ENCODE data around the gene C3orf22.
A peak's percentile ranks its signal among the peaks of the same experiment; 100 is the strongest.

Gene C3orf22

DNA sequence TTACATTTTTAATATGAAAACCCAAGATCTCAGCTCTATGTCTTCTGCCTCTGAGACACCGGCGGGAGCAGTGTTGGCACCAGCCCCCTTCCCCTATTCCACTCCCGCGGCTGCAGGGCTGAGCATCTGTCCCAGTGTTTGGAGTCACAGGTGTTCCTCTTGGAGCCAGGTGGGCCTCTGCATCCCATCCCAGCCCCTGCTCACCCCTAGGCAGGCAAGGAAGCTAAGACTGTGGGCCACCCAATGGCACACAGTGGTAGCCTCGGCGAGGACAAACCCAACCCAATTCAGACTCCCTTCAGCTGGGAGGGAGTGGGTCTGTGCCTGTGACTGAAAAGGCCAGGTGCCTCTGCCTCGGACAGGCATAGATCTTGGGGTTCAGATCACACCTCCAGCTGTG, 31.7 kb downstream of the C3orf22 start:
- no peak for DNase-seq

DNA sequence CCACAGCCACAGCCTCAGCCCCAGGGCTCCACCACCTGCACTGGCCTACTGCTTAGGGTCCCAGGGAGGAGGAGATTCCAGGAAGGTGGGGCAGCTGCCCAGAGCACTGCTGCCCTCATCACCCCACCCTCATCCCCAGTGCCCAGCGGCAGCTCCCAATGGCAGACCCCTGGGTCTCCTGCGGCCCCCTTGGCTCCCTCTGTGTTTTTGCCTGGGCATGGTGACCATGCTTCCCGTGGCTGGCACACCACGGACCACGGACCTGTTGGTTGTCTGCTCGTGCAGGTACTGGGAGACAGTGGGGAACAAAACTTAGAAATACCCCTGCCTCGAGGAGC, 32.1 kb downstream of the C3orf22 start:
- DNase-seq = no peak

DNA sequence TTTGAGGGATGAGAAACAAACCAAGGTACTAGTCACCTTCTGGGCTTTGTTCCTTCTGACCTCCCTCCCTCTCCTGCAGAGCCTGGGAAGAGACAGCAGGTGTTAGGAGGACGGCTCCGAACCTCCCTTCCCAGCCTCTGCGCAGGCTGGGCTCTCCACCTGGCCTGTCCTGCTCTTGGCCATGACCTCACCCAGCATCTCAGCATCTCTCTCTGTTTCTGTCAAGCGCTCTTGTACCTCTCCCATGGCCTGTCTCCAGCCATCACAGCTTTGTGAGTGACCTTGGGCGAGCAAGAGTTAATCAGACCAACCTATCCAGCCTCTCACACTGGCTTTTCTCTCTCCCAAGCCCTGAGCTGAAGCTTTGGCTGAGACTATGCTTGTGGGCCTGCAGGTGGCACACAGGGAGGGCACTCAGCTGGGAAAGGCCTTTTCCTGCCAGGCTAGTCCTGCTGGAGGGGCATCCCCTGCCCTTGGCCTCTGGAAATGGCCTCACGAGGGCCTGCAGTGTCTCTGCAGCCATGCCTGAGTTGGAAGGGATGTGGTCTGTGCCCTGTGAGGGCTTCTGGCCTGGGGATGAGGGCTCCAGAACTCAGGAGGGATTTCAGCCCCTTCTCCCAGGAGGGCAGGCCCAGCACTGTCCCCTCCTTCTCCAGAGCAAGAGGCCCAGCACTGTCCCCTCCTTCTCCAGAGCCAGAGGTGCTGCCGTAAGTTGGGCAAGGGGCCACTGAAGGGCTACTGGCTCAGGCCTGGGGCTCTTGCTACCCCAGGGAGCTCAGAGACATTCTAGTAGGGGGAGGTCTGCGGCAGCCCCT, 32.7 kb downstream of the C3orf22 start:
- no peak for DNase-seq

DNA sequence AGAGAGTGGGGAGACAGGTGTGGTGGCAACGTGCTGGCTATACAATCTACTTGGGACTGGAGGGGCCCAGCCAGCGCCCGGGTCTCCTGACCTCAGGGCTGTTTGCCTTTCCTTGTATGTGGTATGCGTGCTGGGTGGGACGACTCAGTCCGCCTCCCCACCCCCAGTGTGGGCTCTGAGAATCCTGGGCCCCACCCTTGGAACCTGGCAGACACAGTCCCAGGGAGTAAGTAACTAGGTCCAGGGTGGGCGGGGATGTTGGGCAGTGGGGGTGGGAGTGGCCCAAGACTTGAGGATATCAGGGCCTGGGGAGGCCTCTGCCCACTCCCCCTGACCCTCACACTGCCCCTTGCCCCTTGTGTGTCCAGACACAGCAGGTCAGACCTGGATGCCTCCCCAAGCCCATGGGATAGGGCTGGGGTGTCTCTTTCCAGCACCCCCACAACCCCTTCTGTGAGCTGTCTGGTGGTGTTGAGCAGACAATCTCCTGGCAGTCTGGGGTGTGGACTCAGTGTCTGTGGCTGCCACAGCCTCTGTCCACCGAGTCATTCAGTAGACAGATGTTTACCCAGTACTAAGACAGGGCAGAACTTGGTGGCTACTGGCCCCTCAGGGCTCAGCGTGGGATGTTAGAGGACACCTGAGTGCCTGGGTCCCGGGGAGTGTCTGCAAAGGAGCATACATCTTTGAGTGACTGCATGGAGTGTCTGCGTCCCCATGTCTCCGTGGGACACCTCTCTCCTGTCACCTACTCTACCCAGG, 33.5 kb downstream of the C3orf22 start:
- DNase-seq = no peak

DNA sequence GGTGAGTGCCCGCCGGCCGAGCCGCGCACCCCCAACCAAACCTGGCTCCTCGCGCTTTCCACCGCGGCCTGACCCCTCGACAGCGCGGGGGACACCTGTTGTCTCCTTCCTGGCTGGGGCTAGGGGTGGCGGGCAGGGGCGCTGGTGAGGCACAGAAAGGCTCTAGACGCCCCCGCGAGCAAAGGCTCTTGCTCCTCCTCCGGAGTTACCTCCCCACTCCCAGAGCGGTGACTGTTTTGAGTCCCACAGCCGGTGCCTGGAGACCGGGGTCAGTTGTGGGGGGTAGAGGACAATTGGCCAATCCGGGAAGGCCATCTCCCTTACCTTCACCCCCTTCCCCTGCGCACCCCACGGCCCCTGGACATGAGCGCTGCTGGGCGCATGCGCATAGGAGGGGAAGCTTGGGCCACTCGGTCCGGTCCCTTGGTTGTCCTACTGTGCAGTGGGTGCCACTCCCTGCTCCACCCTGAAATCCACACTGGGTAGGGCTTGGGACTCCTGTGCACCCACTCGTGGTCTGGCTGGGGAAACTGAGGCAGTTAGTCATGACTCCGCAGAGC, 34.2 kb downstream of the C3orf22 start:
- no peak for DNase-seq

DNA sequence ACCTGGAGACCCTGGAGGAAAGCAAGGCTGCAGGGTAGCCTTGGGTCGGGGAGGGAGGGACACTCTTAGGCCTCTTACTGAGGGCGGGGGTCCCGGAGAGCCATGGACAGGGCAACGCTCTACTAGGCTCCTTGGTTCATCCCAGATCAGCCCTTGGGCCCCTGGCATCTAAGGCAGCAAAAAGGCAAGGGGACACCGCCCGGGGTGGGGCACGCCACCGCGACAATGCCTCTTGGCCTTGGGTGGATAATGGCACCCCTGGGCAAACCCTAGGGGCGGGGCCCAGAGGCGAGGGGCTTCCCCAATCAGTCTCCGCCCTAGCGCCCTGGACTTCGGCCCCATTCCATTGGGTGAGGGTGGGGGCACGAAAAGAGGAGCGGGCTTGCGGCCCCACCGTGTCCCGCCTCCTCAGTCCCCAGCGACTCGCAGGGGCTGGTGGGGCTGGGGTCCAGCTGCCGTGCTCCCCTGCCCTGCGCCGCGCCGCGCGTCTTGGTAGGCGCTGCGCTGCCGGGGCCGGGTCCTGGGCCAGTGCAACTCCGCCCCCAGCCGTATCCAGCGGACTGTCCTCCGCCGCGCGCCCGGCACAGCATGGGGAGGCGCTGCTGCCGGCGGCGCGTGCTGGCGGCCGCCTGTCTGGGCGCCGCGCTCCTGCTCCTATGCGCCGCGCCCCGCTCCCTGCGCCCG, 34.8 kb downstream of the C3orf22 start, which contains the start of gene CHST13:
Gene CHST13 (plus strand): TSS at position 411 of the 684 bp plus-strand sequence. CDS start 178 bp downstream, at position 589.
- peak; percentile 17 for DNase-seq

DNA sequence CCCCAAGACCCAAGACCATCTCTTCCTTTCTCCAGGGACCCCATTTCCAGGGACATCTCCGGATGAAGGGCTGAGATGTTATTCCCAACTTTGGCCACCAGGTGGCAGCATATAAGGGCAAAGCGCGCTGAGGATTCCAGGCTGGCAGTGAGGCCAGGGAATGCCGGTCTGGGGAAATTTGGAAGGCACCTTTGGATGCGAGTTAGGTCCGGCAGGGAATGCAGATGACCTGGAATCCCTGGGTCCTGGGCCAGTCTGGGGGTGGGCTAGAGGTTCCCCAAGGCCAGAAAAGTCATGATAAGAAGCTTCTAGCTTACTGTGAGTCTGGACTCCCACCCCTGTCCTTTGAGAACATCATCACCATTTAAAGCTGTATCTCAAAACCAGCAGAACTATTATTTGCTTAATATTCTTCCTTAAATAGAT, 36.4 kb downstream of the C3orf22 start:
- DNase-seq = peak; percentile 46

DNA sequence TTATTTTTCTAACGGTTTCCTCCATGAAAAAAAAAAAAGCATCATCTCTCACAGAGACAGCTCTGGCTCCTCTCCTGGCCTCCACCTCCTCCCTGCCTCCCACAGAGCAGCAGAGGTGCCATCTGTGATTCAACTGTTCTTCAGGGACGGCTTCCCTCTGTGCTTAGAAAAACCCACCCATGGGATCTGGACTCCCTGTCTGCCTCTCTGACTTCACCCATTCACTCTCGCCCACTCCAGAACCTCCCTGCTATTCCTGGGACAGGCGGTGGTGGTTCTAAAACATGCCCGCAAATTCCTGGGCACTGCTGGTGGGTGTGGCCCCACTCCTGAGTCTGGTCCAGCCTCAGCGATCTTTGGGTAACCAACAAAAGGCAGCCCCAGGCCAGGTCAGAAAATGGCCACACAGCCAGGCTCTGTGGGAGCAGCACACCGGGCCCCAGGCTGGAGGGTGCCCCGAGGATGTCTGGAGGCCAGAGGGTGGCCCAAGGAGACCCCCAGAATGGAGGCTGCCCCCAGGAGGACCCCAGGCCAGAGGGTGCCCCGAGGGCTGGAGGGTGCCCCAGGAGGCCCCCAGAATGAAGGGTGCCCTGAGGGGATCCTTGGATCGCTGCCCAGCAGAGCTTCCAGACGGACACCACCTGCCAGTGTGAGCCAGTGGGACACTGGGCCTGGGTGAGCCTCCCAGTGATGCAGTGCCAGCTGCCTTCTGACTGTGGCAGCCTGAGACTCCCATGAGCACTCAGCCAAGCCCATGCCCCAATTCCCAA, 37.4 kb downstream of the C3orf22 start:
- no peak for DNase-seq

DNA sequence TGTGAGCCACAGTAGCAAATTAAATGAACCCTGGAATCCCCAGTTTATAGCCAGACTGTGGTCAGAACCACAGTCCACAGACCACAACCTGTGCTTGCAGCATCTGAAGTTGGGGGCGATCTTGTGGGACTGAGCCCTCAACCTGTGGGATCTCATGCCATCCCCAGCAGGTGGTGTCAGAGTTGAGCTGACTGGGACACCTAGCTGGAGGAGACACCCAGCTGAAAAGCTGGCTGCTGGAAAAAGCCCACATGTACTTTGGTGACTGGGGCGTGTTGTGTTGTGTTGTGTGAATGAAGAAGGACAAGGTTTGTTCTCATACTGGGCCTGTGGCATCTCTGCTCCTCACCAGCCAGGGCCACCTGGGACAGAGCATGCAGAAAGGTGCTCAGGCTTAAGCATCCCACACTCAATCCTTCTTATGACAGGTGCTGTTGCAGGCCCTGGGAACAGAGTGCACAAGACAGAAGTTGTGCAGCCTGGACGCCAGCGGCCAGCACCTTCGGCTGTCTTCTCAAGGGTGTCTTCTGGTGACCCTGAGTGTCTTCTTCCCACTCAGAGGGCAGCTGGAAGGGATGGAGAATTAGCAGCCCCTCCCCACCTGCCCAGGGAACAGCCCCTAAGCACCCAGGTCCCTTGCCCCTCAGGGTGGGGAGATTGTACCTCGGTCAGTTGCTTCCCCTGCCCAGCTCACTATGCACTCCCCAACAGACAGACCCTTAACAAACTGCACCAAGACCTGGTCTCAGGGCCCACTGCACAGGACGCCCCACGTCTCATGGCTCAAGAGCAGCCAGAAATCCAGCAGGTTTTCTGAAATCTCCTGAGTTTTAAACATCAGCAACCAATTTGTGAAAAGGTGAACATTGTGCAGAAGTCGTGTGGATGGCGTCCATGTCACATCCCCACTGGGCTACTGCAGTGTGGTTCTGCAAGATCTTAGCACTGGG, 39.0 kb downstream of the C3orf22 start:
- no peak for DNase-seq

DNA sequence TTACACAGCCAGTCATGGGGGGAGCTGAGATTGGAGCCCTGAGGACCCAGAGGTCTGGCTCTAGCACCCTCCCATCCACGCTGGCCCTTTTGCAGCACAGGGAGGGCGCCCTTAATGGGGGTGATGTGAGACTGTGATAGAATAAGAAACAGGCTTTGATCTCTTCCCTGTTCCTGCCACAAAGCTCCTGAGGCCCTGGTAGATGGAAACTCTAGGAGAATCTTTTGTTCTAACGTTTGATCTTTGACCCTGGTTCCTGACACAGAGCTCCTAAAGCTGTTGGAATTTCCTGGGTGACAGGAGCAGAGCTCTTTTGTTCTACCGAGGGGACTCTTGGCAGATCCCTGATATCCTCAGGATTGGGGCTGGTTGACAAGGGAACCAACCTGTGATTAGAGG, 40.0 kb downstream of the C3orf22 start:
- no peak for DNase-seq

DNA sequence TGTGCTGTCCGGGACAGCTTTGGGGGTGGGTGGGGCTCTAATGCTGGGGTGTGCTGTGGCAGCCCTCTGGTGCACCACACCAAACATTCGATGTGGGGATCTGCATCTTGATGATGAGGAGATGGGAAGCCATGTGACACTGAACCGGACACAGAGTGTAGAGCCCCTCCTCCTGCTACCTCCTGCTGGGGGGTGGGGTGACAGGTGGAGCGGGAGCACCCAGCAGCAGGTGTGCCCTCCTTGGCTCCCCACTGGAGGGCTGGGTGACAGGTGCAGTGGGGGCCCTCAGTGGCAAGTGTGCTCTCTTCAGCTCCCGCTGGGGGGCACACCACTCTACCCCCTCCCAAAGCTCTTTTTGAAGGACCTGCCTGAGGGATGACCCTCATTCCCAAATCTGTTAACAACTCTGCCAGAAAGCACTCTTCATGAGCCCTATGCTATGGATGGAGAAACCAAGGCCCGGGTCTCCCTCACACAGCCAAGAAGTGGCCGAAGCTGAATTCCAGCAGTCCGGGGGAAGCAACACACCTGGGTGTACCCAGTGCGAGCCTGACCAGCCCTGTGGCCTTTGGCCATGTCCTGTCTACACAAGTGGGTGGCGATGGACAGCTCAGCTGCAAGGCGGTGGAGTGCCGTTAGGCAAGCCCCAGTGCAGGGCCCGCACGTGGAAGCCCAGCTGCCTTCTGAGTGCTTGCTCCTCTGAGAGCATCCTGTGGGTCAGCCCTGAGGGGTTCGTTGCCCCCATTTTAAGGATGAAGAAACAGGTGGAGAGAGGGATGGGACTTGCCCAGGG, 40.5 kb downstream of the C3orf22 start:
- DNase-seq = no peak

DNA sequence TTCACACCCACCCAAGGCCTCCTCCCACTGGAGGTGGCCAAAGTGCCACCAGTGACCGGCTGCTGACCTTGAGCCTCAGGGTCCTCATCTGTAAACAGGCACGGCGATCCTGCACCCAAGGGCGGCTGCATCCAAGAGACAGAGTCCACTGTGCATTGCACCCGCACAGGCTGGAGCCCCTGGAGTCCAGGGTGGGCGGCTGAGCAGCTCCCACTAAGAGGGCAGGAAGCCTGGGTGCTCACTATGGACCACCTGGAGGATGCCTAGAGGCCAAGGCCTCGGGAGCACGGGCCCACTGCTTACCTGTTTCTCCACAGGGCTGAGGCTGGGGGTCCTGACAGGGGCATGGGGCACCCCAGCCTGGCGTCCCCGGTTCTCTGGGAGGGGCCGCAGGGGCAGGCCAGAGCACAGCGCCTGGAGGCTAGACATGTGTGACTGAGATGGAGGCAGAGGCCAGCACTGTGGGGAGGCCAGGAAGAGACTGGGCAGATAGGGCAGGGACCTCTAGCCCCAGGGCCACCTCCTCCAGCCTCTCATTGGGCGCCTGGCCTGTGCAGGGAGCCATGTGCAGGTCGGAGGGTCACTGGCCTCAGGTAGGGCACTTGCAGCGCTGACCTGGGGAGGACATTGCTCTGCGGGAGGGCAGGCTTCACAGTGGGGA, 41.3 kb downstream of the C3orf22 start, which contains the start of gene UROC1:
Gene UROC1 (minus strand): TSS at position 483 of the 661 bp plus-strand sequence. CDS start 54 bp downstream, at position 429.
- no peak for DNase-seq

DNA sequence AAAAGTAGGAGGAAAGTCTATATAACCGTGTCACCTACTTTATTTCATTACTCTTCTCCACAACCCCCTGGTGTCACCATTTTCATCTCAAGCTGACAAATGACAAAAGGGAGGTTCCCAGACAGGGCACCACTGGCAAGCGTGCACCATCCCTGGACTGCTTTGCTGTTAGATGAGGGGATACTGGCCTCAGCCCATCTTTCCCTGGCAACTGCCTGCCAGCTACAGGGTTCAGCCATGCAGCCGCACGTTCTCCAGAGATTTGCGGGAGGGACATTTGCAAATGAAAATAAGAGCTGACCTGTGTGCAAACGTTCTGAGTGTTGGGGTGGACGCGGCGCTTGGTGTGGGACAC, 41.8 kb downstream of the C3orf22 start:
- DNase-seq = no peak

DNA sequence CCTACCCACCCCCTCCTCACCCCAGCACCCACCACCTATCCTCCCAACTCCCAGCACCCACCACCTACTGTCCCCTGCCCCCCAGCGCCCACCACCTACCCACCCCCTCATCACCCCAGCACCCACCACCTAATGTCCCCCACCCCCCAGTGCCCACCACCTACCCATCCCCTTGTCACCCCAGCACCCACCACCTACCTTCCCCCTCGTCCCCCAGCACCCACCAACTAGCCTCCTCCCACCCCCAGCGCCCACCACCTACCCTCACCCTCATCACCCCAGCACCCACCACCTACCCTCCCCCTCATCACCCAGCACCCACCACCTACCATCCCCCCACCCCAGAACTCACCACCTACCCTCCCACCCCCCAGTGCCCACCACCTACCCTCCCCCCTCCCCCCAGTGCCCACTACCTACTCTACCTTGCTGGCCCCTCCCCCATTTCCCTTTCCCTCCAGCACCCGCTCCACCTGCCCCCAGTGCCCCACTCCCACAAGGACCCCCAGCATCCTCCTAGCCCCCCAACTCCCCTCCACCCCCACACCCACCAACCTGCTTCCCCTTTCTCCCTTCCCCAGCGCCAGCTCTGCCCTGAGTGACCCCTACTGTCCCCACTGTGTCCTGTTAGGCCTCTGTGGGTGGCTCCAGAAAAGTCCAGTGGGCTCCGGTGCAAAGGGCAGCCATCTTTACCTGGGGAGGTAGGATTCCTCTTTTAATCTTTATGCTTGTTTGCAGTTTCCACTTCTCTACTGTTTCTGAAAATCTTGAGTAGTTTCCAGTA, 42.4 kb downstream of the C3orf22 start:
- no peak for DNase-seq

DNA sequence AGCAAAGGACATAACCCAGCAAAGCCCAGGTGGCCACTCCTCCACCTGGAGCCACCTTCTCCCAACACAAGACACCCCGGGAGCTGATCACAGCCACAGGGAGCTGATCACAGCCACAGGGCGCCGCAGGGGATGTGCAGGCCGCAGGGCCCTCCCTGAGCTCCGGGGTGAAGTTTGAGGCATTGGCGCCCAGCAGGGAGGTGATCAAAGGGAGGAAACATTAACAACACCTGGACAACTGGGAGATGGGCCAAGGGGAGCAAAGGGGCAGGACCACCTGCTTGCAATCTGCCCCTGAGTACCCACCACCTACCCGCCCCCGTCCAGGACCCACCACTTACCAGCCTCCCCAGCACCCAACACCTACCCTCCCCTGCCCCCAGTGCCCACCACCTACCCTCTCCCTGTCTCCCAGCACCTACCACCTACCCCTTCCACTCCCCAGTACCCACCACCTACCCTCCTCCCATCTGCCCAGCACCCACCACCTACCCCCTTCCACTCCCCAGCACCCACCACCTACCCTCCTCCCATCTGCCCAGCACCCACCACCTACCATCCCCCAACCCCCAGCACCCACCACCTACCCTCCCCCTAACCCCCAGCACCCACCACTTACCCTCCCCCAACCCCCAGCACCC, 43.5 kb downstream of the C3orf22 start:
- DNase-seq = no peak

DNA sequence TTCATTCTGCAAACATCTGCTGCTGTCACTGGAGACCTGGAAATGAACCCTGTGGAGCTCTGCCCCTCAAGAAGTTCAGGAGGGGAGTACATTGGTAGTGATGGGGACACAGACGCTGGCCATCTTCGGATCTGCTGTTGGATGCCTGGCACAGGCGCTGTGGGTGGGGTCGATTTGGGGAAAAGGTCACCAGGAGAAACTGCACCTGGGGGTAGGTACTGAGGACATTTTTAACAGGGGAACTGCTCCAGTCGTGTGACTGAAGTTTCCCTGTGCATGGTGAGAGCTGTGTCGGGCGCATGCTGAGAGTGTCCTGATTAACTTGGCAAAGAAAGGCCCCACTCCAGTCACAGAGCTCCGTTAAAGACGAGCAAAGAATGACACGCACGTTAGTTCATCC, 44.6 kb downstream of the C3orf22 start:
- DNase-seq = no peak

DNA sequence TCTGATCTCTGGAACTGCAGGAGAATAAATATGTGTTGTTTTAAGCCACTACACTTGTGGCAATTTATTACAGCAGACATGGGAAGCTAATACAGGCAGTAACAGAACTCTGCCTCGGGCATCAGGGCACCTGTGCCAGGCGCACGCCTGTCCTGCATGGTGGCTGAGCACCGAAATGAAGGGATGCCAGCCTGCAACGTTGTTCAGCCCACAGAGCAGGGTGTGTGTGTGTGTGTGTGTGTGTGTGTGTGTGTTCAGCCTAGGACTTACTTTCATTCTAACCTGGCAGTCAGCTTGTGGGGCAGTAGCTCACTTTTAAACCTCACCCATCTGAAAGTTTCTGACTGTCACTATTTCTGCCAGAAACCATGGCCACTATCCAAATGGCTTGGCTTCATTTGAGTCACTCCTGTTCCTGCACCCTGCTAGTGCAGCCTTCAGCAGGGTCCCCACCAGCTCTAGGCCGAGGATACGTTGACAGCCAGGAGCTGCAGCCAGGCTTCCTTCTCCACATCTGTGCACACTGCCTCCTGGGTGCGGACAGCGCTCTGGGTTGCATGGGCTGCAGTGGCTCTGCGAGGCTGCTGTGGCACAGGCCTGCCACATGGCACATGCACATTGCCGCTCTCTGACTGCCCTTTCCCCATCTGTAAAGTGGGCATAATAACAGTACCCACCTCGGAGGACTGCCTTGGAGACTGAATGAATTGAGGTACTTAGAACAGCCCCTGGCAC, 45.6 kb downstream of the C3orf22 start:
- DNase-seq = no peak

DNA sequence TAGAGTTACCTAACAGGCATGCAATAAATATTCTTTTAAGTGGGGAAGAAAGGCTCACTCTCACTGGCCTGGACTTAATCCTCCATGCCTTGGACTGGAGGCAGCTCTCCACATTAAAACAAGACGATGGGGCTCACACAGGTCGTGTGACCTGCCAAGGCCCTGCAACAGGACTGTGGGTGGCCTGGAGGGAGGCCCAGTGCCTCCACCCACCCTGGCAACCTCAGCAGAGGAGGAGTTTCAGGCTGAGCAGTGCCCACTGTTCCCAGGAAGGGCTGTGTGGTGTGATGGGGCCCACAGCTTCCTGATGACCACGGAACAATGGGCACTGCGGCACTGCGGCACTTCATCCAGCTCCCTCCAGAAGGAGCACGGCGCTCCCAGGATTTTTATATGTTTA, 46.7 kb downstream of the C3orf22 start:
- no peak for DNase-seq

Measured in fibroblast of upper back skin (primary cell).